Loucy (cell line): ENCODE data around the gene TELO2.

ENCODE experiments used
- H2AFZ ChIP-seq: fragments of 200-600 bp; sonication (generic); 2 replicates; pipeline ENCODE4 v1.6.0; 2016; ENCODE audit warnings: antibody characterized with exemption, mild to moderate bottlenecking, low read length, moderate library complexity
- H3F3A ChIP-seq: fragments of 200-600 bp; 2 replicates; pipeline ENCODE4 v1.6.0; 2016; ENCODE audit warnings: antibody characterized with exemption, low read depth, mild to moderate bottlenecking
- H3K27me3 ChIP-seq: fragments of 200-600 bp; sonication (generic); 2 replicates; pipeline ENCODE4 v1.6.1; 2014; ENCODE audit warnings: low read length, mild to moderate bottlenecking; ENCODE audit not compliant: insufficient read depth, poor library complexity, severe bottlenecking
- H3K36me3 ChIP-seq: fragments of 200-600 bp; sonication (generic); 2 replicates; pipeline ENCODE4 v1.6.1; 2016; ENCODE audit warnings: low read length; ENCODE audit not compliant: insufficient read depth
- H3K4me1 ChIP-seq: fragments of 200-600 bp; sonication (generic); 2 replicates; pipeline ENCODE4 v1.5.1; 2014; ENCODE audit warnings: low read length, mild to moderate bottlenecking; ENCODE audit not compliant: insufficient read depth, poor library complexity, severe bottlenecking
- H3K4me2 ChIP-seq: fragments of 200-600 bp; sonication (generic); 2 replicates; pipeline ENCODE4 v1.6.0; 2014; ENCODE audit warnings: antibody characterized with exemption, low read length, low read depth, mild to moderate bottlenecking; ENCODE audit not compliant: poor library complexity, severe bottlenecking
- H3K4me3 ChIP-seq: fragments of 200-600 bp; sonication (generic); 2 replicates; pipeline ENCODE4 v1.5.1; 2014; ENCODE audit warnings: low read length, mild to moderate bottlenecking, mixed read lengths; ENCODE audit not compliant: poor library complexity, severe bottlenecking
- H3K79me2 ChIP-seq: fragments of 200-600 bp; sonication (generic); 2 replicates; pipeline ENCODE4 v1.6.1; 2014; ENCODE audit warnings: low read length; ENCODE audit not compliant: insufficient read depth
- H3K9ac ChIP-seq: fragments of 200-600 bp; sonication (generic); 2 replicates; pipeline ENCODE4 v1.6.0; 2014; ENCODE audit warnings: mild to moderate bottlenecking, low read depth, low read length, moderate library complexity; ENCODE audit not compliant: poor library complexity, severe bottlenecking
- H3K9me2 ChIP-seq: fragments of 200-600 bp; sonication (generic); replicated peaks from 2 replicates; pipeline ENCODE4 v1.6.1; 2016; ENCODE audit warnings: low read depth, low read length, mixed read lengths
- H3K9me3 ChIP-seq: fragments of 200-600 bp; sonication (generic); 2 replicates; pipeline ENCODE4 v1.6.1; 2014; ENCODE audit warnings: mild to moderate bottlenecking, antibody characterized with exemption, low read length, low read depth; ENCODE audit not compliant: insufficient read depth
- H4K20me1 ChIP-seq: fragments of 200-600 bp; sonication (generic); 2 replicates; pipeline ENCODE4 v1.6.0; 2014; ENCODE audit warnings: antibody characterized with exemption, low read length, mild to moderate bottlenecking; ENCODE audit not compliant: insufficient read depth, poor library complexity, severe bottlenecking
- CTCF ChIP-seq: fragments of 200-600 bp; sonication (generic); conservative IDR thresholded peaks from 2 replicates; pipeline ENCODE4 v1.5.1; 2014; ENCODE audit warnings: mild to moderate bottlenecking, antibody characterized with exemption, low read length
- EZH2phosphoT487 ChIP-seq: fragments of 200-600 bp; IDR thresholded peaks from 2 replicates; pipeline ENCODE4 v1.6.1; 2018; ENCODE audit warnings: antibody characterized with exemption, mild to moderate bottlenecking, moderate library complexity, borderline replicate concordance

TELO2 gene

GRCh38 chr16:1497014-1497598 lies 3.9 kb downstream of the TELO2 start:
- peaks cover 5% of the 10 kb centered on the region for H3K4me1 ChIP-seq
- TF ChIP-seq CTCF, result no peak
- no peak for TF ChIP-seq EZH2phosphoT487
- no peak overlapping the region for H3K9ac ChIP-seq
- H3K79me2 ChIP-seq, result peaks cover 23% of the 10 kb centered on the region
- H3K4me3 ChIP-seq, result no peak overlapping the region
- no peaks in the 10 kb centered on the region for H4K20me1 ChIP-seq
- no peak overlapping the region for H3K4me2 ChIP-seq
- no peaks in the 10 kb centered on the region for H3K9me2 ChIP-seq
- H3F3A ChIP-seq, result no peaks in the 10 kb centered on the region
- no peaks in the 10 kb centered on the region for H3K36me3 ChIP-seq
- no peak overlapping the region for H2AFZ ChIP-seq
- no peaks in the 10 kb centered on the region for H3K9me3 ChIP-seq
- no peaks in the 10 kb centered on the region for H3K27me3 ChIP-seq

DNA sequence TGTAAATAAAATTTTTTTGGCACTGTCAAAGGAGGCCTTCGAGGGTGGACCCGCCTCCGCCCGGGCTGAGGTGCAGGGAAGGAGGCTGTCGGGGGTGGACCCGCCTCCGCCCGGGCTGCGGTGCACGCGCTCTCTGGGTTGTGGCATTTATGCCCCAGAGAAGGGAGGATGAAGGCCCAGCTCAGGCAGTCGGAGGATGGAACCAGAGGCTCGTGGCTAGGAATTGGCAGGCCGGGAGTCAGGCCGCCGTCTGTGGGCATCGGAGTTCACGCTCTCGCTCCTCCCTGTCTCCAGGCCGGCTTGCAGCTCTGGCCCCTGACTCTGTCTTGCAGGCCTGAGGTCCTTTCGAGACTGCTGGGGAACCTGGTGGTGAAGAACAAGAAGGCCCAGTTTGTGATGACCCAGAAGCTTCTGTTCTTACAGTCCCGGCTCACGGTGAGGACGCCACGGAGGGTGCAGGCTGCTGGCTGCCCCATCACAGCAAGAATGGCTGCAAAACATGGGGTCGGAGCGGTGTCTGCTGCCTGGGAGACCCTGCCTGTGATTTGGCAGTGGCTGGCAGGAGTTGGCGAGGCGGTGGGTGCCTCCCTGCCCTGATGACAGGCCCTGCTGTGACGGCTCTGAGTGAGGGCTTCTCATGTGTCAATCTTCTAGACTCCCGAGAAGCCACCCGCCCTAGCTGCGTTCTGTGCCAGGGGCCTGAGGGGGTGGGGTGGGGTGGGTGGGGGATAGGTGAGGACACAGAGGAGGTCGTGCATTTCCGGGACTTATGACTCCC lies 5.9 kb downstream of the TELO2 start:
- H3K79me2 ChIP-seq, result peaks cover 15% of the 10 kb centered on the region
- no peaks in the 10 kb centered on the region for H3K27me3 ChIP-seq
- H3F3A ChIP-seq, result no peaks in the 10 kb centered on the region
- H3K9ac ChIP-seq, result no peak overlapping the region
- no peaks in the 10 kb centered on the region for H3K4me1 ChIP-seq
- no peaks in the 10 kb centered on the region; the same call in 1 of the 2 replicates for H3K36me3 ChIP-seq
- H3K4me2 ChIP-seq, result no peak overlapping the region
- H2AFZ ChIP-seq, result no peak overlapping the region
- no peaks in the 10 kb centered on the region for H4K20me1 ChIP-seq
- TF ChIP-seq CTCF (no peak), EZH2phosphoT487 (no peak)
- H3K9me3 ChIP-seq, result no peaks in the 10 kb centered on the region
- no peak overlapping the region for H3K4me3 ChIP-seq
- no peaks in the 10 kb centered on the region for H3K9me2 ChIP-seq

GRCh38 chr16:1499756-1500464 lies 6.8 kb downstream of the TELO2 start:
- Histone ChIP-seq H3K4me2 (no peak overlapping the region), H3K9ac (no peak overlapping the region), H3K4me1 (no peaks in the 10 kb centered on the region), H3K36me3 (no peaks in the 10 kb centered on the region; the same call in 1 of the 2 replicates), H4K20me1 (no peaks in the 10 kb centered on the region), H3F3A (no peaks in the 10 kb centered on the region), H3K79me2 (peaks cover 7% of the 10 kb centered on the region), H3K9me2 (no peaks in the 10 kb centered on the region), H3K4me3 (no peak overlapping the region), H3K27me3 (no peaks in the 10 kb centered on the region), H2AFZ (no peak overlapping the region), H3K9me3 (no peaks in the 10 kb centered on the region)
- TF ChIP-seq EZH2phosphoT487 (no peak), CTCF (no peak)
